Epithelial cell of esophagus (primary cell): ENCODE data around the gene CPT1C.

ENCODE experiments used
- DNase-seq: peaks from one replicate; pipeline ENCODE4 v3.0.0; 2010; ENCODE audit warnings: low read depth
- H3K4me3 ChIP-seq: 2 replicates; pipeline ENCODE4 v1.5.1; 2011; ENCODE audit warnings: mild to moderate bottlenecking, low read length, control low read depth
- CTCF ChIP-seq: IDR thresholded peaks from 2 replicates; pipeline ENCODE4 v1.5.1; 2011; ENCODE audit warnings: low read depth, mild to moderate bottlenecking, low read length, control low read depth, inconsistent platforms; ENCODE audit not compliant: insufficient read depth; ENCODE audit errors: missing control alignments

Gene CPT1C

GRCh38 chr19:49667473-49667872, 23.4 kb upstream of the CPT1C start:
- TF ChIP-seq CTCF, result no peak
- no peak overlapping the region for H3K4me3 ChIP-seq
- no peak for DNase-seq

DNA sequence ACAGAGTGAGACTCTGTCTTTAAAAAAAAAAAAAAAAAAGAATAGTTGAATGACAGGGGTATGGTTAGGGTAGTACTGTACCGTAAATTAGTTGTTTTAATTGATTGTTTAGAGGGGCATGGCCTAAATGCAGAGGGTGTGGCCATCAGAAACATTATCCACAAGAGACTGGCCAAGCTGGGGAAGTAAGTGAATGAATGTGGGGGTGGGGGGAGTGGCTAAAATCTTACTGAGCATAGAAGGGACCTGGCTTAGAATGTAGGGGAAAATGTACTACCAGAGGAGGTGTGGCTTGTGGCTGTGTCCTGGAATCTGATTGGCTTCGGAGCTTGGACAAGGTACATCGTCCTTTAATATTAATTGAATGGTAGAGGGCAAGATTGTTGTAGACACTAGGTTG, 21.4 kb upstream of the CPT1C start:
- no peak for DNase-seq
- TF ChIP-seq CTCF, result no peak
- H3K4me3 ChIP-seq, result no peak overlapping the region

DNA sequence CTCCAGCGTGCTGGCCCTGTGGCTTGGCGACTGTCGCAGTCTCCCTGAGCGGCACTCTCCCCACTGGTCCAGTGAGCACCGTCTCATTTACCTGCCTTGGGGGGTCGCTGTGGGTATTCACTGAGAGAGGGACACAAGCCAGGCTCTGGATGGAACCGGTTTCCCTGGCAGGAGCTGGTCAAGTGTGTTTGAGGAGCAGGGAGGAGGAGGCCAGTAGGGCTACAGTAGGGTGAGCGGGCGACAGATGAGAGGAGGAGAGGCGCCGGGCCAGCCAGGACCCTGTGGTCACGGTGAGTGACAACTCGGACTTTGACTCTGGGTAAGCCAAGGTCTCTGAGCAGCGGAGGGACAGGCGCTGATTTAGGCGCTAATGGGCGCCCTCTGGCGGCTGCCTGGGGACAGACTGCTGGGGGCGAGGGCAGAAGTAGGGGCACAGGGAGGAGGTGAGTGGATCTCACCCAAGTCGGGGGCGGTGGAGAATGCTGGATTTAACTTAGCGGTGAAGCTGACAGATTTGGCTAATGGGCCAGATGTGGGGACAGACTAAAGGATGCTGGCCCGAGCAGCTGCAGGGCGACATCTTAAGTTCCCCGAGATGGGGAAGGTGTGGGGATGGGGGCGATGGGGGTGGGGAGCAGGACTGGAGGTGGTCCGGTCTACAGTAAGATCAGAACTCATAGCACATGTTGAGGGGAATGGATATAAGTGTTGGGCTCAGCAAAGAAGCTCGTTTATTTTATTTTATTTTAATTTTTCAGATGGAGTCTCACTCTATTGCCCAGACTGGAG, 18.6 kb upstream of the CPT1C start:
- TF ChIP-seq CTCF, result peak; percentile 90
- DNase-seq, result peak; percentile 66
- H3K4me3 ChIP-seq, result no peak overlapping the region

- H3K4me3 ChIP-seq, result peak overlapping the region; percentile 43
- DNase-seq, result peak; percentile 95
- TF ChIP-seq CTCF, result no peak
Observed at GRCh38 chr19:49676136-49676783, 14.7 kb upstream of the CPT1C start.

GRCh38 chr19:49676784-49677230, 14.1 kb upstream of the CPT1C start:
- DNase-seq, result peak; percentile 100
- TF ChIP-seq CTCF, result no peak
- H3K4me3 ChIP-seq, result peak overlapping the region; percentile 95

GRCh38 chr19:49677231-49677900, 13.6 kb upstream of the CPT1C start, which contains the start of gene PRMT1:
Gene PRMT1, plus strand, starts transcription at chr19:49677271. Its CDS starts 10 bp downstream, at chr19:49677281.
- no peak for TF ChIP-seq CTCF
- DNase-seq, result peak; percentile 45
- peak within 1 kb of the TSS; percentile 95 for H3K4me3 ChIP-seq
